GM12864 (cell line): ENCODE measurements around the gene DIP2A.
"Not testable (repeated sequence)": the region's sequence is repeated elsewhere in the genome, so short reads cannot be mapped to it uniquely, and the experiment has no call there.

ENCODE experiments used
- DNase-seq: peaks from one replicate; pipeline ENCODE4 v3.0.0-alpha.2; 2011; ENCODE audit warnings: low read depth
- H3K4me3 ChIP-seq: 2 replicates; pipeline ENCODE4 v1.5.1; 2011; ENCODE audit warnings: mild to moderate bottlenecking, low read depth, low read length, control low read depth
- TF ChIP-seq, protein P1 (sequence below): IDR thresholded peaks from 2 replicates; pipeline ENCODE4 v1.5.1; 2011; ENCODE audit warnings: low read depth, mild to moderate bottlenecking, moderate library complexity, low read length, control low read depth, inconsistent platforms; ENCODE audit errors: missing control alignments

DIP2A gene

GRCh38 chr21:46516068-46516467 is 57.4 kb downstream of the DIP2A start:
- TF ChIP-seq, protein P1, sequence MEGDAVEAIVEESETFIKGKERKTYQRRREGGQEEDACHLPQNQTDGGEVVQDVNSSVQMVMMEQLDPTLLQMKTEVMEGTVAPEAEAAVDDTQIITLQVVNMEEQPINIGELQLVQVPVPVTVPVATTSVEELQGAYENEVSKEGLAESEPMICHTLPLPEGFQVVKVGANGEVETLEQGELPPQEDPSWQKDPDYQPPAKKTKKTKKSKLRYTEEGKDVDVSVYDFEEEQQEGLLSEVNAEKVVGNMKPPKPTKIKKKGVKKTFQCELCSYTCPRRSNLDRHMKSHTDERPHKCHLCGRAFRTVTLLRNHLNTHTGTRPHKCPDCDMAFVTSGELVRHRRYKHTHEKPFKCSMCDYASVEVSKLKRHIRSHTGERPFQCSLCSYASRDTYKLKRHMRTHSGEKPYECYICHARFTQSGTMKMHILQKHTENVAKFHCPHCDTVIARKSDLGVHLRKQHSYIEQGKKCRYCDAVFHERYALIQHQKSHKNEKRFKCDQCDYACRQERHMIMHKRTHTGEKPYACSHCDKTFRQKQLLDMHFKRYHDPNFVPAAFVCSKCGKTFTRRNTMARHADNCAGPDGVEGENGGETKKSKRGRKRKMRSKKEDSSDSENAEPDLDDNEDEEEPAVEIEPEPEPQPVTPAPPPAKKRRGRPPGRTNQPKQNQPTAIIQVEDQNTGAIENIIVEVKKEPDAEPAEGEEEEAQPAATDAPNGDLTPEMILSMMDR: no peak
- H3K4me3 ChIP-seq: no peak overlapping the region
- no peak for DNase-seq

DNA sequence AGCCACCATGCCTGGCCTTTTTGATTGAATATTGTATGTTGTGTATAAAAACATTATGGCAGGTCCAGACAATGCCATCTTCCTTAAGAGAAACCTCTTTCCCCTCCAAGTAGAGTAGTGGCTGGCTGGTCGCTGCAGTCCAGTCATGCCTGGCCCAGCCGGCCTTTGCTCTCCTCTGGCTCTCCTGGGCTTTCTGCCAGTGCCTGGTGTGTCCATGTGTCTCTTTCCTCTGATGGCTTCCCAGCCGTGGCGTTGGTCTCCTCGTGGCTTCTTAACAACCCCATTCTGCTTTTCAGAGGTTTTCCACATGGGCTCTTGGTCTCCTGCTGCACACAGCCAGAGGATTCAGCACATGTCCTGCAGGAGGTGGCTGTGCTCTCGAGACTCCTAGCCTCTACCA is 58.7 kb downstream of the DIP2A start:
- no peak for DNase-seq
- TF ChIP-seq, protein P1: no peak
- no peak overlapping the region for H3K4me3 ChIP-seq

GRCh38 chr21:46518983-46519583 is 60.4 kb downstream of the DIP2A start:
- TF ChIP-seq, protein P1: no peak
- no peak overlapping the region for H3K4me3 ChIP-seq
- no peak for DNase-seq

DNA sequence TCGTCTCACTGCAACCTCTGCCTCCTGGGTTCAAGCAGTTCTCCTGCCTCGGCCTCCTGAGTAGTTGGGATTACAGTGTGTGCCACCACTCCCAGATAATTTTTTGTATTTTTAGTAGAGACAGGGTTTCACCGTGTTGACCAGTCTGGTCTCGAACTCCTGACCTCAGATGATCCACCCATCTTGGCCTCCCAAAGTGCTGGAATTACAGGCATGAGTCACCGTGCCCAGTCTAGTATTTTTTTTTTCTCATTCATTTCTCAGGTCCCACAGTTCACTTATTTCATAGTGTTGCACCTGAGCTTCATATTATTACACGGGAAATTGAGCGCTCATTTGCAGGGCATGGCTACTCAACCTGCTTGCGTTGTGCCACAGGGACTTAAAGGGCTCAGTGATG is 68.7 kb downstream of the DIP2A start:
- not testable (repeated sequence) for H3K4me3 ChIP-seq, DNase-seq

DNA sequence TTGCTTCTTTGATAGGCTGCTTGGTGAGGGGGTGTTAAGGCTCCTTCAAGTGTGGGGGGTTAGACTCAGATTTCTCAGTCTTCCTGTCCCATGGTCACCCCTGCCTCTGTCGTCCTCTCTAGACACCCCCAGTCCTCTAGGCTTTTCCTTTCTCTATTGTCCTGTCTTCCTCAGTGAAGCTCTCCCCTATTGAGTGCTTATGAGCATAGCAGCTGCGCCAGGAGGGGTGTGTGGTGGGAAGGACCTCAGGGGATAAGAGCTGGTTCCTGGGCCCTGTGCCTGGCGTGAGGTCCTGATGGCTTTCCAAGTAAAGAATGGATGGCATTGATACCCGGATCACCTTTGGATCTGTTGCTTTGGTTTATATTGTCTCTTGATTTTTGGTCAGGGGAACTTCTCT is 69.1 kb downstream of the DIP2A start:
- no peak for DNase-seq
- TF ChIP-seq, protein P1: no peak
- no peak overlapping the region for H3K4me3 ChIP-seq

DNA sequence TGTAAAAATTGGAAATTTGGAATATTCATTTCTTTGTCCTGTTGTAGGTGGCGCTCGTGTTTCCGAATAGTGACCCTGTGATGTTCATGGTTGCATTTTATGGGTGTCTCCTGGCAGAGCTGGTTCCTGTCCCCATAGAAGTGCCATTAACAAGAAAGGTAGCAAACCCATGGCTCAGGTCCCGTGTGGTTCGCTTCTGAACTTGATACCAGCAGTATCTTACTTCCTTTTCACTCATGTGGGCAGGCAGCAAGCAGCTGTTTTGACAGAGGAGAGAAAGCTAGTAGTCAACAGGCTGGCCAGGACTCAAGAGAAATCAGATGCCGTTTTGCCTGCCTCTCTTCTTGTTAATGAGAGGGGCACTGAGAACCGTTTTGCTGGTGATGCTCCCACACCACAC is 73.4 kb downstream of the DIP2A start:
- TF ChIP-seq, protein P1: no peak
- no peak for DNase-seq
- H3K4me3 ChIP-seq: no peak overlapping the region

DNA sequence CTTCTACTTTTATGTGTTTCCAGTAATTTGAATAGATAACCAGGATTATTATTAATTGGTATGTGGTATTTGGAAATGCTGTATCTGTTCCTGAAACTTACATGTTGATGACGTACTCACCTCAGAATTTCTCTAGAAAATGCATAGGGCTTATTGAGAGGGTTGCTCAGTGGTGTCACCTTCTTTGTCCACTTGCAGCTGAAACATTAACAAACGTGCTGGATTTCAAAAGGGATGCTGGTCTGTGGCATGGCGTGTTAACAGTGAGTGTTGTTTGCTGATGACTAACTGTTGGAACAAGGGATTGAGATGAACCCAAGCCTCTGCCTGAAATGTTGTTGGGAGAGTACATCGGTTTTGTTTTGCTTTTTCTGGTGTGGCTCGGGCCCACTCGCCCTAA is 78.3 kb downstream of the DIP2A start:
- H3K4me3 ChIP-seq: no peak overlapping the region
- TF ChIP-seq, protein P1: no peak
- DNase-seq: no peak

DNA sequence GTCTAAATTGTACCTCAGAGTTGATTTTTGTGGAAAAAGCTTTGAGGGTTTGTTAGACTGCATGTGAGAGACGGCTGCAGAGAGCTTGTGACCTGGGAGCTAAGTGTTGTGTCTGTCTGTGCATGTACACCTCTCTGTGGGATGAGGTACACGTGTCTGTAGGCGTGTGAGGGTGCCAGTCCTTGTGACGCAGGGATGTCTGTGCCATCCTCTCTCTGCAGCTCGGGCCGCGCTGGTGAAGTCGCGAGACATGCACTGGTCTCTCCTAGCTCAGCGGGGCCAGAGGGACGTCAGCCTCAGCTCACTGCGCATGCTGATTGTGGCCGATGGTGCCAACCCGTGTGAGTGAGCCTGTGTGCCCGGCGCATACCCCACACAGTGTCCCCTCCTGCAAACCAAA is 79.6 kb downstream of the DIP2A start:
- TF ChIP-seq, protein P1: no peak
- H3K4me3 ChIP-seq: no peak overlapping the region
- no peak for DNase-seq
